H1 (cell line): Measurements from ENCODE around the gene TSHZ2. TPM values are rescaled to one million over a fixed set of nuclear protein-coding genes. Genes with fewer than 3 reads are reported as not detected.

Source experiments
- CBX5 ChIP-seq: fragments of 300-800, 300-1000 bp; sonication (generic); IDR thresholded peaks from 2 replicates; pipeline ENCODE4 v1.7.1; 2016; ENCODE audit warnings: antibody characterized with exemption, low read length, low read depth
- MAX ChIP-seq: IDR thresholded peaks from 2 replicates; pipeline ENCODE4 v1.6.1; 2012; ENCODE audit warnings: inconsistent platforms
- RBBP5 ChIP-seq: IDR thresholded peaks from 2 replicates; pipeline ENCODE4 v1.7.1; 2012; ENCODE audit warnings: low read depth, mild to moderate bottlenecking, inconsistent platforms, low read length, moderate library complexity, borderline replicate concordance
- SAP30 ChIP-seq: fragments of 300-600 bp; sonication (generic); IDR thresholded peaks from 2 replicates; pipeline ENCODE4 v1.7.1; 2012; ENCODE audit warnings: low read length, moderate library complexity, mild to moderate bottlenecking, inconsistent platforms; ENCODE audit not compliant: insufficient read depth, insufficient replicate concordance
- polyA plus RNA-seq, 7 experiments: library from polyadenylated mRNA; depleted of rRNA in 3 of 7; stranded (reverse) in 5 of 7; unstranded in 2 of 7; fragments of >200 nt in 5 of 7; fragments of 200-250 nt in 2 of 7; gene quantifications; 1 replicate in 5 of 7; 2 replicates in 1 of 7; 4 replicates in 1 of 7; pipeline versions ENCODE4 v1.2.1 to v1.2.3, GENCODE V29; 2011 to 2013; ENCODE audit warnings: missing spikeins in 2 of 7, mixed read lengths in 2 of 7
- total RNA-seq: library from RNA; stranded (reverse); fragmentation: NEBNext Ultra II Directional; extraction: Animal tissue kit (Norgen Biotek cat#: 25700); gene quantifications from 2 replicates; pipeline ENCODE4 v1.2.1, GENCODE V29; 2021
- TF ChIP-seq, protein P1 (sequence below): IDR thresholded peaks from 2 replicates; pipeline ENCODE4 v1.6.1; 2012; ENCODE audit warnings: inconsistent platforms

The TSHZ2 gene
- total and polyA plus RNA-seq, 2 of the 8 experiments (the other 6 are each of a cell fraction or from before 2014, with no cell fraction given) = 0.14 to 0.30 TPM

GRCh38 chr20:53282217-53282955 lies 310.2 kb downstream of the TSHZ2 start (continued):
- TF ChIP-seq SAP30 = no peak
- peak; percentile 51 for TF ChIP-seq MAX
- TF ChIP-seq RBBP5 = no peak
- TF ChIP-seq CBX5 = no peak
- TF ChIP-seq, protein P1, sequence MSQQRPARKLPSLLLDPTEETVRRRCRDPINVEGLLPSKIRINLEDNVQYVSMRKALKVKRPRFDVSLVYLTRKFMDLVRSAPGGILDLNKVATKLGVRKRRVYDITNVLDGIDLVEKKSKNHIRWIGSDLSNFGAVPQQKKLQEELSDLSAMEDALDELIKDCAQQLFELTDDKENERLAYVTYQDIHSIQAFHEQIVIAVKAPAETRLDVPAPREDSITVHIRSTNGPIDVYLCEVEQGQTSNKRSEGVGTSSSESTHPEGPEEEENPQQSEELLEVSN = peak; percentile 56; the same call in 1 of the 2 replicates
